B cell (primary cell): ENCODE results near the gene AVEN.

Experiments used
- CTCF ChIP-seq: fragments of 200-600 bp; IDR thresholded peaks from one replicate; pipeline ENCODE4 v1.8.0; 2022; ENCODE audit warnings: antibody characterized with exemption, mild to moderate bottlenecking
- EZH2 ChIP-seq: IDR thresholded peaks from 2 replicates; pipeline ENCODE4 v1.6.1; 2012; ENCODE audit warnings: borderline replicate concordance, low read depth, mild to moderate bottlenecking, moderate library complexity, low read length; ENCODE audit not compliant: insufficient read depth, poor library complexity, severe bottlenecking

DNA sequence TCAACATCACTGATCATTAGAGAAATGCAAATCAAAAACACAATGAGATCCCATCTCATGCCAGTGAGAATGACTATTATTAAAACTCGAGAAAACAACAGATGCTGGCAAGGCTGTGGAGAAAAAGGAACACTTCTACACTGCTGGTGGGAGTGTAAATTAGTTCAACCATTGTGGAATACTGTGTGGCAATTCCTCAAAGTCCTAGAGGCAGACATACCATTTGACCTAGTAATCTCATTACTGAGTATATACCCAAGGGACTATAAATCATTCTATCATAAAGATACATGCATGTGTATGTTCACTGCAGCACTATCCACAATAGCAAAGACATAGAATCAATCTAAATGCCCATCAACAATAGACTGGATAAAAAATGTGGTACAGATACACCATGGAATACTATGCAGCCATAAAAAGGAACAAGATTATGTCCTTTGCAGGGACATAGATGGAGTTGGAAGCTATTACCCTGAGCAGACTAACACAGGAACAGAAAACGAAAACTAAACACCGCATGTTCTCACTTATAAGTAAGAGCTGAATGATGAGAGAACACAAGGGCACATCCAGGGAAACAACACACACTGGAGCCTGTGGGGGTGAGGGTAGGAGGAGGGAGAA lies 15.2 kb upstream of the AVEN start:
- no peak for TF ChIP-seq EZH2
- no peak for TF ChIP-seq CTCF
